ENCODE data around the gene PDCD6IP. TPM values are rescaled to one million over a fixed set of nuclear protein-coding genes. Genes with fewer than 3 reads are reported as not detected.

The PDCD6IP gene
- total and polyA plus RNA-seq, 2 experiments from 2014 or later: 45.1 to 185 TPM

- Histone ChIP-seq H3K9me2 (ENCODE audit: insufficient read depth) (peaks cover 5% of the 10 kb centered on the region), H3K79me2 (replicated peaks; ENCODE audit: insufficient read depth) (no peaks in the 10 kb centered on the region), H3K4me1 (ENCODE audit: insufficient read depth) (no peaks in the 10 kb centered on the region), H3K27me3 (ENCODE audit: insufficient read depth) (no peaks in the 10 kb centered on the region), H2AFZ (no peak overlapping the region), H4K20me1 (replicated peaks; ENCODE audit: insufficient read depth) (no peaks in the 10 kb centered on the region), H3F3A (replicated peaks; ENCODE audit: low read depth) (no peaks in the 10 kb centered on the region), H3K27ac (ENCODE audit: low read depth) (no peak overlapping the region), H3K4me3 (no peak overlapping the region), H3K36me3 (ENCODE audit: insufficient read depth) (no peaks in the 10 kb centered on the region), H3K4me2 (no peak overlapping the region)
- DNase-seq (ENCODE audit: low spot score) (no peak), ATAC-seq (no peak)
- no peaks in the 10 kb centered on the region for H3K9me3 Mint-ChIP-seq
- H3K27me3 Mint-ChIP-seq (ENCODE audit: insufficient read depth, low read depth, poor library complexity): no peaks in the 10 kb centered on the region
- 0 out of 3 replicates have a peak, but pooled peaks cover 2% of the 10 kb centered on the region for H3K4me1 Mint-ChIP-seq
- TF ChIP-seq CREB1 (CRISPR knock-in tag; IDR thresholded peaks at IDR 0.05; ENCODE audit: low read depth) (no peak), ZNF331 (CRISPR knock-in tag; IDR thresholded peaks at IDR 0.05; ENCODE audit: low read depth) (no peak), REST (IDR thresholded peaks at IDR 0.05; ENCODE audit: unreplicated experiment) (no peak), EZH2phosphoT487 (IDR thresholded peaks at IDR 0.05; ENCODE audit: unreplicated experiment) (no peak), ZNF114 (CRISPR knock-in tag; IDR thresholded peaks at IDR 0.05) (no peak), STAT1 (IDR thresholded peaks at IDR 0.05; ENCODE audit: unreplicated experiment) (no peak), JUNB (IDR thresholded peaks at IDR 0.05; ENCODE audit: unreplicated experiment) (no peak), ETS1 (IDR thresholded peaks at IDR 0.05) (no peak), CTCF (conservative IDR thresholded peaks at IDR 0.05; ENCODE audit: low read depth in 2 of 2) (no peak), ZNF462 (CRISPR knock-in tag; IDR thresholded peaks at IDR 0.05) (no peak), EZH2 (IDR thresholded peaks at IDR 0.05; ENCODE audit: low read depth, unreplicated experiment) (no peak), NANOG (IDR thresholded peaks at IDR 0.05; ENCODE audit: borderline replicate concordance) (no peak), POLR2AphosphoS5 (IDR thresholded peaks at IDR 0.05; ENCODE audit: low read depth) (no peak)
- no peaks in the 10 kb centered on the region for H3K36me3 Mint-ChIP-seq (ENCODE audit: low read depth)
- H3K27ac Mint-ChIP-seq: no peak overlapping the region
- H3K4me3 Mint-ChIP-seq: no peak overlapping the region
These were observed 111.6 kb downstream of the PDCD6IP start for GRCh38 chr3:33910031-33910430.
